Peyer's patch (tissue), 4 donors: ENCODE results near the gene ZNF726. TPM values are rescaled to one million over a fixed set of nuclear protein-coding genes. Genes with fewer than 3 reads are reported as not detected.
A peak's percentile ranks its signal among the peaks of the same experiment; 100 is the strongest.
"Not testable (repeated sequence)": the region's sequence is repeated elsewhere in the genome, so short reads cannot be mapped to it uniquely, and the experiment has no call there.

Experiments used
- DNase-seq, 3 donors: peaks; one replicate each; pipeline ENCODE4 v3.0.0-alpha.2; 2017 to 2019
- H3K27ac ChIP-seq, 4 donors: fragments of 200-600 bp; sonication (generic); one replicate each; pipeline ENCODE4 v1.5.1; 2016 to 2019
- H3K27me3 ChIP-seq, 2 donors: fragments of 200-600 bp; sonication (generic); one replicate each; pipeline ENCODE4 v1.5.1; 2019
- H3K36me3 ChIP-seq, 3 donors: fragments of 200-600 bp; sonication (generic); one replicate each; pipeline ENCODE4 v1.5.1; 2016 to 2019
- H3K4me1 ChIP-seq, 4 donors: fragments of 200-600 bp; sonication (generic); one replicate each; pipeline ENCODE4 v1.5.1; 2016 to 2019
- H3K4me3 ChIP-seq, 4 donors: fragments of 200-600 bp; sonication (generic); 1 replicate in 3 of 4; 2 replicates in 1 of 4; pipeline ENCODE4 v1.5.1; 2016 to 2019; ENCODE audit warnings: mild to moderate bottlenecking in 1 of 4
- H3K9me3 ChIP-seq, 4 donors: fragments of 200-600 bp; sonication (generic); one replicate each; pipeline ENCODE4 v1.5.1; 2016 to 2019; ENCODE audit warnings: mild to moderate bottlenecking in 1 of 4
- POLR2A ChIP-seq, 2 donors: fragments of 450-650 bp; IDR thresholded peaks; one replicate each; pipeline ENCODE4 v1.5.1; 2017; ENCODE audit warnings: antibody characterized with exemption in 2 of 2, mild to moderate bottlenecking in 2 of 2, moderate library complexity in 2 of 2
- total RNA-seq, 4 donors: library from RNA; depleted of rRNA; stranded (reverse); fragments of >200 nt; gene quantifications; one replicate each; pipeline ENCODE4 v1.1.0, GENCODE V29; 2016
- TF ChIP-seq, protein P1 (sequence below), 6 experiments: fragments of 450-650 bp in 4 of 6; fragments of 200-600 bp in 2 of 6; sonication (generic) in 1 of 6; IDR thresholded peaks; one replicate each; pipeline ENCODE4 v1.5.1; 2017 to 2019; ENCODE audit warnings: antibody characterized with exemption in 6 of 6, mild to moderate bottlenecking in 3 of 6, moderate library complexity in 1 of 6

ZNF726 gene
- total RNA-seq, 4 donors from 2014 or later, result 0.57 to 12.4 TPM; not detected in 2

DNA sequence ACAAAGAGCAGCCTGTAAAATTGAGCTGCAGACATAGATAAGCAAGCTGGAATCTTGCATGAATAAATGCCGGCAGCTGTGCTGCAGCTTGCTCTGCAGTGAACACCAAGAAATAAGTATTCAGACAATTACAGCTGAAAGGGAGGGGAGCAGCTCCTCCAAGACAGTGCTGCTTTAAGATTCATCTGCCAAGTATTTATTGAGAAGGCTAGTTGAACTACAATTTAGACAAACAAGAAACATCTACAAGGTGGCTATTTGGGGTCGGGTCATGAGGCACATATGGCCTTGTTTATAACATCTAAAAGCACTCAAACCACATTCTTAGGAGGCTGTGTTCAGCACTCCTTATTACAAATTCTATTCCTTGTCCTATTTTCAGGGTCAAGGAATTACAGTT, 34.9 kb downstream of the ZNF726 start:
- H3K9me3 ChIP-seq, result peaks cover 0 to 5% (median 0%) of the 10 kb centered on the region in 4 donors
- H3K27me3 ChIP-seq, result no peaks in the 10 kb centered on the region
- no peak for DNase-seq
- no peak overlapping the region for H3K27ac ChIP-seq
- H3K4me1 ChIP-seq, result no peaks in the 10 kb centered on the region
- no peak for TF ChIP-seq POLR2A (IDR thresholded peaks at IDR 0.05)
- TF ChIP-seq, protein P1, sequence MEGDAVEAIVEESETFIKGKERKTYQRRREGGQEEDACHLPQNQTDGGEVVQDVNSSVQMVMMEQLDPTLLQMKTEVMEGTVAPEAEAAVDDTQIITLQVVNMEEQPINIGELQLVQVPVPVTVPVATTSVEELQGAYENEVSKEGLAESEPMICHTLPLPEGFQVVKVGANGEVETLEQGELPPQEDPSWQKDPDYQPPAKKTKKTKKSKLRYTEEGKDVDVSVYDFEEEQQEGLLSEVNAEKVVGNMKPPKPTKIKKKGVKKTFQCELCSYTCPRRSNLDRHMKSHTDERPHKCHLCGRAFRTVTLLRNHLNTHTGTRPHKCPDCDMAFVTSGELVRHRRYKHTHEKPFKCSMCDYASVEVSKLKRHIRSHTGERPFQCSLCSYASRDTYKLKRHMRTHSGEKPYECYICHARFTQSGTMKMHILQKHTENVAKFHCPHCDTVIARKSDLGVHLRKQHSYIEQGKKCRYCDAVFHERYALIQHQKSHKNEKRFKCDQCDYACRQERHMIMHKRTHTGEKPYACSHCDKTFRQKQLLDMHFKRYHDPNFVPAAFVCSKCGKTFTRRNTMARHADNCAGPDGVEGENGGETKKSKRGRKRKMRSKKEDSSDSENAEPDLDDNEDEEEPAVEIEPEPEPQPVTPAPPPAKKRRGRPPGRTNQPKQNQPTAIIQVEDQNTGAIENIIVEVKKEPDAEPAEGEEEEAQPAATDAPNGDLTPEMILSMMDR (IDR thresholded peaks at IDR 0.05), result no peak
- H3K36me3 ChIP-seq, result no peaks in the 10 kb centered on the region
- no peak overlapping the region for H3K4me3 ChIP-seq

DNA sequence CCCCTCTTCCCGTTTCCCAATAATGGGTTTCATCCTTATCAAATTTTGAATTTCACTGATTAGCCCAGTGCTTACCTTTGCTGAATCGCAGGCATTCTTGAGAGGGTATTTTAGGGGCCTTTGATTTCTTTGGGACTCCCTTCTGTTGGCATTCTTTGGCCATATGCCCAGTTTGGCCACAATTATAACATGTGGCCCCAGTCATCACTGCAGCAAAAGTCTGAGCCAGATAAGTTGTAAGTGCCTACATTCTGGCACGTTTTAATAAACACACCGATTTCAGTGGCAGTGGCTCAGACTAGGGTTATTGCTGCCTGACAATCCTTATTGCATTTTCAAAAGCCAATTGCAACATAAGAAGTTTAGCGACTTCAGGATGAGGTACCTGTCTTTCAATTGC, 41.4 kb downstream of the ZNF726 start:
- DNase-seq, result no peak
- Histone ChIP-seq H3K9me3 (no peaks in the 10 kb centered on the region), H3K27ac (no peak overlapping the region), H3K4me1 (no peaks in the 10 kb centered on the region), H3K4me3 (no peak overlapping the region), H3K36me3 (no peaks in the 10 kb centered on the region), H3K27me3 (no peaks in the 10 kb centered on the region)
- TF ChIP-seq, protein P1 (IDR thresholded peaks at IDR 0.05), result no peak
- no peak for TF ChIP-seq POLR2A (IDR thresholded peaks at IDR 0.05)

DNA sequence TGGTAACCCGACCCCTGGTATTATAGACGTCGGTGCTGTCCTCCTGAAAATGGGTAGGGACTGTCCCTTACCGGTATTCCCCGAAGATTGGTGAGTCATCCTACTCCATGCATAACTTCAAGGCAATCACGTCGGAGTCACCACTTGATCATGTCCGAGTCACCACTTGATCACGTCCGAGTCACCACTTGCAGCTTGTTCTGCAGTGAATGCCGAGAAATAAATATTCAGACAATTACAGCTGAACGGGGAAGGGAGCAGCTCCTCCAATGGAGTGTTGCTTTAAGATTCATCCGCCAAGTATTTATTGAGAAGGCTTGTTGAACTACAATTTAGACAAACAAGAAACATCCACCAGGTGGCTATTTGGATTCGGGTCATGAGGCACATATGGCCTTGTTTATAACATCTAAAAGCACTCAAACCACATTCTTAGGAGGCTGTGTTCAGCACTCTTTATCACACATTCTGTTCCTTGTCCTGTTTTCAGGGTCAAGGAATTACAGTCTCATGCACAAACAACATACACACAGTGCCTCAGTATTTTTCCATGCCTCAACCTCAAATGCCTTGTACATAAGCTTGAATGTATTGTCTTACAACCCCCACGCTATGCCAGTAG, 43.1 kb downstream of the ZNF726 start:
- no peak for TF ChIP-seq POLR2A (IDR thresholded peaks at IDR 0.05)
- TF ChIP-seq, protein P1 (IDR thresholded peaks at IDR 0.05), result peak in 1 of 6 experiments; percentile 6
- no peak for DNase-seq
- H3K27me3 ChIP-seq, result no peaks in the 10 kb centered on the region
- H3K9me3 ChIP-seq, result no peaks in the 10 kb centered on the region
- H3K27ac ChIP-seq, result peak overlapping the region in 2 of 4 donors; percentile 31 to 33
- no peaks in the 10 kb centered on the region for H3K4me1 ChIP-seq
- no peak overlapping the region for H3K4me3 ChIP-seq
- H3K36me3 ChIP-seq, result no peaks in the 10 kb centered on the region

DNA sequence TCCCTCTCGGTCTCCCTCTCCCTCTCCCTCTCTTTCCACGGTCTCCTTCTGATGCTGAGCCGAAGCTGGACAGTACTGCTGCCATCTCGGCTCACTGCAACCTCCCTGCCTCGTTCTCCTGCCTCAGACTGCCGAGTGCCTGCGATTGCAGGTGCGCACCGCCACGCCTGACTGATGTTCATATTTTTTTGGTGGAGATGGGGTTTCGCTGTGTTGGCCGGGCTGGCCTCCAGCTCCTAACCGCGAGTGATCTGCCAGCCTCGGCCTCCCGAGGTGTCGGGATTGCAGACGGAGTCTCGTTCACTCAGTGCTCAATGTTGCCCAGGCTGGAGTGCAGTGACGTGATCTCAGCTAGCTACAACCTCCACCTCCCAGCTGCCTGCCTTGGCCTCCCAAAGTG, 48.7 kb downstream of the ZNF726 start:
- not testable (repeated sequence) for H3K27me3 ChIP-seq, H3K4me1 ChIP-seq, H3K9me3 ChIP-seq, DNase-seq, H3K27ac ChIP-seq, H3K4me3 ChIP-seq, H3K36me3 ChIP-seq

DNA sequence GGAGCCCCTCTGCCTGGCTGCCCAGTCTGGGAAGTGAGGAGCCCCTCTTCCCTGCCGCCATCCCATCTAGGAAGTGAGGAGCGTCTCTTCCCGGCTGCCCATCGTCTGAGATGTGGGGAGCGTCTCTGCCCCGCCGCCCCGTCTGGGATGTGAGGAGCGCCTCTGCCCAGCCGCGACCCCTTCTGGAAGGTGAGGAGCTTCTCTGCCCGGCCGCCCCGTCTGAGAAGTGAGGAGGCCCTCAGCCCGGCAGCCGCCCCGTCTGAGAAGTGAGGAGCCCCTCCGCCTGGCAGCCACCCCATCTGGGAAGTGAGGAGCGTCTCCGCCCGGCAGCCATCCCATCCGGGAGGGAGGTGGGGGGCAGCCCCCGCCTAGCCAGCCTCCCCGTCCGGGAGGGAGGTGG, 49.2 kb downstream of the ZNF726 start:
- H3K4me1 ChIP-seq, H3K27me3 ChIP-seq, H3K36me3 ChIP-seq, H3K4me3 ChIP-seq, DNase-seq, H3K9me3 ChIP-seq, H3K27ac ChIP-seq: not testable (repeated sequence)

DNA sequence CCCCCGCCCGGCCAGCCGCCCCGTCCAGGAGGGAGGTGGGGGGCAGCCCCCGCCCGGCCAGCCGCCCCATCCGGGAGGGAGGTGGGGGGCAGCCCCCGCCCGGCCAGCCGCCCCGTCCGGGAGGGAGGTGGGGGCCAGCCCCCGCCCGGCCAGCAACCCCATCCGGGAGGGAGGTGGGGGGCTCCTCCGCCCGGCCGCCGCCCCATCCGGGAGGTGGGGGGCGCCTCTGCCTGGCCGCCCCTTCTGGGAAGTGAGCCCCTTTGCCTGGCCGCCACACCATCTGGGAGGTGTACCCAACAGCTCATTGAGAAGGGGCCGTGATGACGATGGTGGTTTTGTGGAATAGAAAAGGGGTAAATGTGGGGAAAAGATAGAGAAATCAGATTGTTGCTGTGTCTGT, 49.6 kb downstream of the ZNF726 start:
- DNase-seq, H3K9me3 ChIP-seq: not testable (repeated sequence)

DNA sequence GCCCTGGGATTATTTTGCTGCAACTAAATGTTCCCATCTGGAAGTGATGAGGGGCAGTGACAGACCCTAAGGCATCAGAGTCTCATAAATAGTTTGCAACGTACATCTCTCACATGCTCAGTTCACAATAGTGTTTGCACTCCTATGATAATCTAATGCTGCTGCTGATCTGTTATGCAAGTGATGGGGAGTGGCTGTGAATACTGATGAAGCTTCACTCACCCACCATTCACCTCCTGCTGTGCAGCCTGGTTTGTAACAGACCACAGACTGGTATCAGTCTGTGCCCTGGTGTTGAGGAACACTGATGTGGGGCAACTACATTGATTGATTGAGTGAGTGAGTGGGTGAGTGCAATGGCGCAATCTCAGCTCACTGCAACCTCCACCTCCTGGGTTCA, 54.9 kb downstream of the ZNF726 start:
- Histone ChIP-seq H3K36me3 (no peaks in the 10 kb centered on the region), H3K4me1 (no peaks in the 10 kb centered on the region), H3K4me3 (no peak overlapping the region), H3K27me3 (no peaks in the 10 kb centered on the region), H3K27ac (no peak overlapping the region), H3K9me3 (peaks cover 0 to 6% (median 0%) of the 10 kb centered on the region in 4 donors)
- TF ChIP-seq, protein P1 (IDR thresholded peaks at IDR 0.05), result no peak
- TF ChIP-seq POLR2A (IDR thresholded peaks at IDR 0.05), result no peak
- no peak for DNase-seq

More for the DNA sequence above, 49.6 kb downstream of the ZNF726 start:
- H3K4me1 ChIP-seq, H3K27ac ChIP-seq, H3K27me3 ChIP-seq, H3K36me3 ChIP-seq, H3K4me3 ChIP-seq: not testable (repeated sequence)
